ENCODE results near the gene AXIN1. TPM values are rescaled to one million over a fixed set of nuclear protein-coding genes. Genes with fewer than 3 reads are reported as not detected.

Gene AXIN1
- total and polyA plus RNA-seq, 8 donors: 8.0 to 13.6 (median 10.8) TPM

DNA sequence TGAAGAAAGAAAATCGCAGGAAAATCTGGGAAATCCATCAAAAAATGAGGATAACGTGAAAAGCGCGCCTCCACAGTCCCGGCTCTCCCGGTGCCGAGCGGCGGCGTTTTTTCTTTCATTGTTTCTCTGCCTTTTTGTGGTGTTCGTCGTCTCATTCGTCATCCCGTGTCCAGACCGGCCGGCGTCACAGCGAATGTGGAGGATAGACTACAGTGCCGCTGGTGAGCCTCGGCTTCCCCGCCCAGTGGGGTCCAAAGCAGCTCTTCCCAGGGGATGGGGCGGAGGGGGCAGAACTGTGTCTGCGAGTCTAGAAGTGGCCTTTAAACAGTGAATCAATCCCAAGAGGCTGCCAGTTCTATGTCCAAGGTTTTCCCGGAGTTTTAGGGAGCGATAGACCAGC is 98.1 kb downstream of the AXIN1 start:
- TF ChIP-seq CTCF (IDR thresholded peaks at IDR 0.05): no peak
- no peak for DNase-seq
- peaks cover 0 to 8% (median 0%) of the 10 kb centered on the region in 3 donors for H3K36me3 ChIP-seq

GRCh38 chr16:253833-254232 is 98.7 kb downstream of the AXIN1 start:
- intact Hi-C loops (cut with DNase I): no loop called here
- ATAC-seq: no peak
- 86 to 90% methylated on average over 6 of the region's 6 CpGs for WGBS, 2 donors
- no peaks in the 10 kb centered on the region for H3K27me3 ChIP-seq
- FAIRE-seq: no peak
- peaks cover 0 to 9% (median 7%) of the 10 kb centered on the region in 3 donors for H3K4me1 ChIP-seq
- TF ChIP-seq CTCF (IDR thresholded peaks at IDR 0.05): no peak
- peaks cover 0 to 8% (median 0%) of the 10 kb centered on the region in 3 donors for H3K36me3 ChIP-seq
- no peaks in the 10 kb centered on the region for H3K9me3 ChIP-seq
- H3K27ac ChIP-seq: no peak overlapping the region
- no peak for DNase-seq
- no peak overlapping the region for H3K4me3 ChIP-seq

More for the DNA sequence above, 98.1 kb downstream of the AXIN1 start:
- Histone ChIP-seq H3K4me3 (no peak overlapping the region), H3K27ac (no peak overlapping the region), H3K4me1 (peaks cover 0 to 9% (median 7%) of the 10 kb centered on the region in 3 donors), H3K27me3 (no peaks in the 10 kb centered on the region), H3K9me3 (no peaks in the 10 kb centered on the region)
- no peak for ATAC-seq
- FAIRE-seq: no peak
- intact Hi-C loops (cut with DNase I): no loop called here
- WGBS, 2 donors: 96 to 97% methylated on average over 25 of the region's 25 CpGs

GRCh38 chr16:252366-253337 is 99.9 kb downstream of the AXIN1 start:
- 83 to 88% methylated on average over 30 of the region's 30 CpGs for WGBS, 2 donors
- DNase-seq (no peak), FAIRE-seq (no peak), ATAC-seq (no peak)
- Histone ChIP-seq H3K9me3 (no peaks in the 10 kb centered on the region), H3K4me1 (peaks cover 0 to 9% (median 7%) of the 10 kb centered on the region in 3 donors), H3K4me3 (no peak overlapping the region), H3K27me3 (no peaks in the 10 kb centered on the region), H3K36me3 (peaks cover 0 to 8% (median 0%) of the 10 kb centered on the region in 3 donors), H3K27ac (no peak overlapping the region)
- intact Hi-C loops (cut with DNase I): no loop called here
- no peak for TF ChIP-seq CTCF (IDR thresholded peaks at IDR 0.05)

- no peaks in the 10 kb centered on the region for H3K27me3 ChIP-seq
- no peak for TF ChIP-seq CTCF (IDR thresholded peaks at IDR 0.05)
- DNase-seq: peak in 1 of 6 donors; percentile 25
- H3K36me3 ChIP-seq: no peaks in the 10 kb centered on the region
- no peak for FAIRE-seq
- intact Hi-C loops (cut with DNase I): loop anchor here in 2 of 3 donors (5.0 to 10.0 kb wide), 2 partner anchors 95 to 98 kb away; no protein-coding TSS in a partner anchor
- no peak overlapping the region for H3K4me3 ChIP-seq
- peaks cover 0 to 9% (median 7%) of the 10 kb centered on the region in 3 donors for H3K4me1 ChIP-seq
- peak overlapping the region in 2 of 4 donors; percentile 74 to 76 for H3K27ac ChIP-seq
- WGBS, 2 donors: 88 to 92% methylated on average over 12 of the region's 12 CpGs
- no peaks in the 10 kb centered on the region for H3K9me3 ChIP-seq
- ATAC-seq: no peak
Measured at GRCh38 chr16:249431-249830, 103.1 kb downstream of the AXIN1 start.

All from pancreas (tissue), 10 donors.